NCI-H226 (cell line): Measurements from ENCODE around the gene CARMIL1.
"Not testable (repeated sequence)": the region's sequence is repeated elsewhere in the genome, so short reads cannot be mapped to it uniquely, and the experiment has no call there.

ENCODE experiments used
- DNase-seq: peaks from one replicate; pipeline ENCODE4 v3.0.0-alpha.2; 2015

Gene CARMIL1

GRCh38 chr6:25414755-25415154 is 135.6 kb downstream of the CARMIL1 start:
- DNase-seq = no peak

GRCh38 chr6:25415274-25415673 is 136.1 kb downstream of the CARMIL1 start:
- DNase-seq = no peak

- no peak for DNase-seq
These were observed 136.5 kb downstream of the CARMIL1 start for GRCh38 chr6:25415701-25416100.

- DNase-seq = peak; percentile 68
These were observed 138.0 kb downstream of the CARMIL1 start for GRCh38 chr6:25417046-25417605.

- DNase-seq = peak; percentile 52
These were observed 139.4 kb downstream of the CARMIL1 start for GRCh38 chr6:25418454-25419052.

- no peak for DNase-seq
These were observed 140.7 kb downstream of the CARMIL1 start for GRCh38 chr6:25419879-25420278.

- no peak for DNase-seq
These were observed 144.2 kb downstream of the CARMIL1 start for GRCh38 chr6:25423358-25423757.

GRCh38 chr6:25424303-25424702 is 145.1 kb downstream of the CARMIL1 start:
- DNase-seq = no peak

- DNase-seq = no peak
These were observed 148.4 kb downstream of the CARMIL1 start for GRCh38 chr6:25427549-25427948.

GRCh38 chr6:25428758-25429317 is 149.7 kb downstream of the CARMIL1 start:
- DNase-seq = peak; percentile 43

- DNase-seq = no peak
These were observed 152.3 kb downstream of the CARMIL1 start for GRCh38 chr6:25431306-25431974.

GRCh38 chr6:25431975-25432307 is 152.8 kb downstream of the CARMIL1 start:
- no peak for DNase-seq

GRCh38 chr6:25434921-25435320 is 155.7 kb downstream of the CARMIL1 start:
- no peak for DNase-seq

- no peak for DNase-seq
These were observed 156.3 kb downstream of the CARMIL1 start for GRCh38 chr6:25435416-25435985.

- DNase-seq = no peak
These were observed 157.6 kb downstream of the CARMIL1 start for GRCh38 chr6:25436760-25437159.

- no peak for DNase-seq
These were observed 160.2 kb downstream of the CARMIL1 start for GRCh38 chr6:25439368-25439767.

GRCh38 chr6:25441663-25442270 is 162.6 kb downstream of the CARMIL1 start:
- no peak for DNase-seq

GRCh38 chr6:25442898-25443297 is 163.7 kb downstream of the CARMIL1 start:
- no peak for DNase-seq

GRCh38 chr6:25444521-25444920 is 165.3 kb downstream of the CARMIL1 start:
- not testable (repeated sequence) for DNase-seq

GRCh38 chr6:25446830-25447569 is 167.8 kb downstream of the CARMIL1 start:
- no peak for DNase-seq

- peak; percentile 3 for DNase-seq
These were observed 168.4 kb downstream of the CARMIL1 start for GRCh38 chr6:25447570-25447929.

GRCh38 chr6:25448965-25449538 is 169.9 kb downstream of the CARMIL1 start:
- DNase-seq = no peak
